Measurements from ENCODE around the gene SLC12A3.

- no peak for TF ChIP-seq CTCF (IDR thresholded peaks at IDR 0.05)
- no peak for TF ChIP-seq POLR2A (IDR thresholded peaks at IDR 0.05)
Measured at GRCh38 chr16:56861092-56861610, 3.9 kb upstream of the SLC12A3 start.
